Astrocyte of the cerebellum (primary cell): Measurements from ENCODE around the gene CNR2.
A peak's percentile ranks its signal among the peaks of the same experiment; 100 is the strongest.
"Not testable (repeated sequence)": the region's sequence is repeated elsewhere in the genome, so short reads cannot be mapped to it uniquely, and the experiment has no call there.

Experiments
- DNase-seq: peaks from one replicate; pipeline ENCODE4 v3.0.0-alpha.2; 2011; ENCODE audit warnings: low read depth
- H3K4me3 ChIP-seq: 2 replicates; pipeline ENCODE4 v1.5.1; 2011; ENCODE audit warnings: mild to moderate bottlenecking, low read depth, low read length, moderate library complexity
- in situ Hi-C: cut with HindIII; loops from 2 replicates; pipeline ENCODE4 v1.10.0; 2017; ENCODE audit warnings: low sequenced_read_pairs
- TF ChIP-seq, protein P1 (sequence below): IDR thresholded peaks from 2 replicates; pipeline ENCODE4 v1.5.1; 2012; ENCODE audit warnings: low read length, low read depth, moderate library complexity, mild to moderate bottlenecking; ENCODE audit errors: missing control alignments

The CNR2 gene

DNA sequence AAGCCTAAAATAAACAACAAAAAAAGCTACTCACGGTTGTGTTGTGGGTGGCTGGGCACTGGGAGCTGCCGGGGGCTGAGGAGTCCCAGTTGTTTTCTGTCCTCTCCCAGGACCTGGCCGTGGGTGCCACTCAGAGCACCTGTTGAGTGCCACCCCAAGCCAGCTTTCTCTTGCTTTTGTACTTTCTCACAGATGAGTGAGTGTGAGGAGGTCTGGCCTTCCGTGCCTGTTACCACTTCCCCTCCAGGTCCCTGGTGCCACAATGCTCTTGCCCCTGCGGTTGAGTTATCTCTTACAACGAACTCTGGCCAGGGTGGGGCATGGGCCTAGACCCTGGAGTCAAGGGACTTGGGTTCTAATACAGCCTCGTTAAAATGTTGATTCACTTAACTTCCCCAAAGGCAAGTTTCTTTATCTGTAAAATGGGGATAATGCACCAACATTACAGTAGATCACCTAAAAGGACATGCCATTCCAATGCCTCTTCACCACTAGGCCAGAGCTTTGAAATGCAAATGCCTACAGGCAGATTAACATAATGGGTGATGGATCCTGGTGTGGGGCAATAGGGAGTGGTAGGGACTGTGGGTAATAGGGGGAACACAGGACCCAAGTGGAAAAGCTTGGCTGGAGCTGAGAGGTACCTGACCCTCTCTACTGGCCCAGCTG is at the start of gene CNR2:
Gene CNR2, minus strand, starts transcription at position 151 of the 669 bp plus-strand sequence. CDS start 37,745 bp downstream, outside the sequence.
- no peak within 1 kb of the TSS for H3K4me3 ChIP-seq
- in situ Hi-C loops: no loop called here
- TF ChIP-seq, protein P1, sequence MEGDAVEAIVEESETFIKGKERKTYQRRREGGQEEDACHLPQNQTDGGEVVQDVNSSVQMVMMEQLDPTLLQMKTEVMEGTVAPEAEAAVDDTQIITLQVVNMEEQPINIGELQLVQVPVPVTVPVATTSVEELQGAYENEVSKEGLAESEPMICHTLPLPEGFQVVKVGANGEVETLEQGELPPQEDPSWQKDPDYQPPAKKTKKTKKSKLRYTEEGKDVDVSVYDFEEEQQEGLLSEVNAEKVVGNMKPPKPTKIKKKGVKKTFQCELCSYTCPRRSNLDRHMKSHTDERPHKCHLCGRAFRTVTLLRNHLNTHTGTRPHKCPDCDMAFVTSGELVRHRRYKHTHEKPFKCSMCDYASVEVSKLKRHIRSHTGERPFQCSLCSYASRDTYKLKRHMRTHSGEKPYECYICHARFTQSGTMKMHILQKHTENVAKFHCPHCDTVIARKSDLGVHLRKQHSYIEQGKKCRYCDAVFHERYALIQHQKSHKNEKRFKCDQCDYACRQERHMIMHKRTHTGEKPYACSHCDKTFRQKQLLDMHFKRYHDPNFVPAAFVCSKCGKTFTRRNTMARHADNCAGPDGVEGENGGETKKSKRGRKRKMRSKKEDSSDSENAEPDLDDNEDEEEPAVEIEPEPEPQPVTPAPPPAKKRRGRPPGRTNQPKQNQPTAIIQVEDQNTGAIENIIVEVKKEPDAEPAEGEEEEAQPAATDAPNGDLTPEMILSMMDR: no peak
- DNase-seq: no peak

DNA sequence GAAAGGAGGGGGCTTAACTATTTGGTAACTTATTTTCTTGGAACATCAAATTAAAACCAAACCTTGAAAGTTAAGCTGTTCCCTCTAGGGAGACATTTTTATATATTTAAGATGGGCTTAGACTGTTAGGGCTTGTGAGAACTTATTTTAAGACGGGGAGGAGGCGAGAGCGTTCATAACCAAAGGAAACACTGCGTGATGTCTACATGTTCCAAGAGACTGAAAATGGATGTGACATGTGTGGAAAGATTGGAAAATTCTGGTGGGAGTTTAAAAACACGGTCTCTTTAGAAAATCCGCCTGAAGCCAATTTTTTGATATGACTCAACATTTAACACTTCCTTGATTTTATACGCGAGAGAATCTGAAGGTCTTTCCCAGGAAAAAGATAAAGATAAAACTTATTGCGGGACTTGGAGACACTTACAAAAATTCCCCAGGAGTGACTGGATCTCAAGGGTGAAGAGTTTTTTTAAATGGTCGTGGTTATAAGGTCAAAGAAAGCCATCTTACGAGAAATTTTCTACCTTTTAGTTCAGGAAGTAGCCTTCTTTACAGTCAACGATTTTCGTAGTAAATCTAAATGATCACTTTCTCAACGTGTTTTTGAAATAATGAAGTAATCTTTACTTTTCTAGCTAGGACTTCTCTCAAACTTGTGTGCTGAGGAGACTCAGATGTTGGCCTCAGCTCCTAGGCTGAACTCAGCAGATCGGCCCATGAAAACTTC is 47.3 kb upstream of the CNR2 start:
- H3K4me3 ChIP-seq: peak overlapping the region; percentile 82
- TF ChIP-seq, protein P1: no peak
- no peak for DNase-seq
- in situ Hi-C loops: loop anchor here (10.0 kb wide), 2 partner anchors 64 to 124 kb away; no protein-coding TSS in a partner anchor

DNA sequence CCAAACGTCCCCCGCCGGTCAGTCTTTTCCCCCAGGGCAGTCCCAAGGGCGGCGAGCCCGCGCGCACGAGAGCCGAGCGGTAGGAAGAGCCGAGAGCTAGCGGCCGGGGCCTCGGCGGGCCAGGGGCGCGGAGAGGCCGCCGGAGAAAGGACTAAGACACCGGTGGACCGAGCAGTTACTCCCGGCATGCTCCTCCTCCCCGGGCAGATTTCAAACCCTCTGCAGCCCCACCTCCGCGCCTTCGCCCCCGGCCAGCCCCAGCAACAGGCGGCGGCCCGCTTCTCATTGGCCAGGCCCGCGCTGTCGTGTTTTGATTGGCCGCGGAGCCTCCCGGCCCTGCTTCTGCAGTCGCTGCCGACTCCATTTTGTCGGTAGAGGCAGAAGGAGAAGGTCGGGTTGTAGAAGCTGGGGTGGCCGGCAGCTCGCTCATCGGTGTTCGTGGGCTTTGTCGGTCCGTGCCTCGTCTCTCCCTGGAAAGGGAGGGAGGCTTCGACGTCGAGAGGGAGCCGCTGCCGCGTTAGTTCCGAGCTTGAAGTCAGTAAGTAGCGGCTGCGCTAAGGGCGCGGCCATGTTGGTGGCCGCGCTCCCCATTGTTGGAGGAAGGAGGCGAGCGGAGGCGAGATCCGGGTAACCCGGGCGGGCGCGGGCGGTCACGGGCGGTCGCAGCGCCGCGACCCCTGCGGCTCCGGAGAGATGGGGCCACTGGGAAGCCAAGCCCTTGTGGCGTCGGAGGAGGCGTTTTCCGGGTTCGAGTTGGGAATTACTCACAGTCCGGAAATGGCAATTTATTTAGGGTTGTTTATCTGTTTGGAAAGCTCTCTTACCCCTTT is 46.5 kb upstream of the CNR2 start, which contains the start of gene PNRC2:
Gene PNRC2, plus strand, starts transcription at position 368 of the 830 bp plus-strand sequence. CDS start 1,630 bp downstream, outside the sequence.
- peak; percentile 91 for DNase-seq
- in situ Hi-C loops: loop anchor here (10.0 kb wide), 2 partner anchors 65 to 125 kb away; no protein-coding TSS in a partner anchor
- peak within 1 kb of the TSS; percentile 82 for H3K4me3 ChIP-seq
- TF ChIP-seq, protein P1: no peak

DNA sequence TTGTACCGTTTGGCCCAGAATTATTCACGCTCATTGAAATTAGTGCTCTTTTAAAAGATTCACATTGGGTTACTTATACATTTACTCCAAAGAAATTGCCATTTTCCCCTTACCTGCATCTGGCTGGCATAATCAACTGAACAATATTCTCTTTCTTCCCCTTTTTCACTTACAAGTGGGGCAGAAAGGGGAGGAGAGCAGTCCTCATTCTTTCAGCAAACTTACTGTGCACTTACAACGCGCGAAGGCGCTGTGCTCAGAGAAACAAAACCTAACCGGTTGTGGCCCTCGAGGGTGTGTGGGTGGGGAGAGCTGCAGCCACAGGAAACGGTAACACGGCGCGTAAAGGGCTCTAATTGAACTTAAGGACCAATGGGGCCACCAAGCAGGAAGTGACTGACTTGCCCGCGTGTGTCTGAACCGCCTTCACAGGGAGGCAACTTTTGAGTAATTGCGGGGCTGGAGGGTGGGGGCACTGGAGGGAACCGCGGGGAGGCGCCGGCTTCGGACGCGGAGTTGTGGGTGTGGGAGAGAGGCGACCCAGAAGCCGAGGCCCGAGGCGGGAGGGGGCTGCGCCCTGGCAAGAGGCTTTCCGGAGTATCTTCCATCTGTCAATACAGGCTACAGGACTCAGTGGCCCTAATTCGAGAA is 45.8 kb upstream of the CNR2 start:
- H3K4me3 ChIP-seq: peak overlapping the region; percentile 82
- peak; percentile 50 for DNase-seq
- TF ChIP-seq, protein P1: peak; percentile 44
- in situ Hi-C loops: no loop called here

DNA sequence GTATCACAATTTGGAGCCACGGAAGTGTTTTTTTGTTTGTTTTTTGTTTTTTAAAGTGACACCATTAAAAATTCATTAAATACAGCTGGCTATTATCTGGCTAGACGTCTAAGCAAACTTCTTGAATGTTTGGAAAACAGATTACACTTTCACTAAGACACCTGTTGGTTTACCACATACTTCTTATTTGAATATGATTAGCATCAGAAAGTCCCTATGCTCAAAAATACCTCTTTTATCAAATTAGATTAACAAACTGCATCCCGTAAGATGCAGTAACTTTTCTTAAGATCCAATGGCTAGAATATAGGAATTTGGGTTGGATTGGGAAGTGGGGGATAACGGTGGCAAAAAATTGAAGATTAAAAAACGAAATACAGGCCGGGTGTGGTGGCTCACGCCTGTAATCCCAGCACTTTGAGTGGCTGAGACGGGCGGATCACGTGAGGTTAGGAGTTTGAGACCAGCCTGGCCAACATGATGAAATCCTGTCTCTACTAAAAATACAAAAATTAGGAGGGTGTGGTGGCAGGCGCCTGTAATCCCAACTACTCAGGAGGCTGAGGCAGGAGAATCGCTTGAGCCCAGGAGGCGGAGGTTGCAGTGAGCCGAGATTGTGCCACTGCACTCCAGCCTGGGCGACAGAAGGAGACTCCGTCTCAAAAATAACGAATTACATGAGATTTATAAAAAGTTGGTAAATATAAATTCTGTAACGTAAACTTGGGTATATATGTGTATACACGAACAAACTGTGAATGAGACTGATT is 45.1 kb upstream of the CNR2 start:
- DNase-seq, in situ Hi-C loops: not testable (repeated sequence)
- H3K4me3 ChIP-seq: peak overlapping the region; percentile 82

DNA sequence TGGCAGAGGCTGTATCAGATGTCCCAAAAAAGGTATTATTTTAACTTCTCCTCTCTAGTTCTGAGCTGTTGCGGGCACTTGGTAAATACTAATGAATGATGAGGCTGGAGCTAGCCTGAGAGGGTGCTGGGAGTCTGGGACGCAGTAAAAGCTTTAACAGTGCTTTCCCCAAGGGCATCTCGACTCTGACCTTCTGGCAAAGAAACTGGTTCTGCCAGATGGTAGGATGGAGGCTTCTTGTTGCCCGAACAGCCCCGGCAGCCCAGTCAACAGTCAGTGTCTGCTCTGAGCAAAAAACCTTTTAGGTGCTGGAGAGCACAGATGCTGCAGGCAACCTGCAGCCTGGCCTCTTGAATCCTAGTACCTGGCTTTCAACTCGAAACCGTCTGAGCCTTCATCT is 43.9 kb upstream of the CNR2 start:
- H3K4me3 ChIP-seq: no peak overlapping the region
- in situ Hi-C loops: no loop called here
- DNase-seq: no peak
- TF ChIP-seq, protein P1: no peak
